Common myeloid progenitor, CD34-positive (primary cell): Measurements from ENCODE around the gene TXNDC12.

Experiments
- CTCF ChIA-PET: fragments of 350-600 bp; sonication (Branson Sonifier 250); formaldehyde crosslinking; loops from one replicate; lab custom pipeline; 2021; ENCODE audit warnings: antibody characterized with exemption; lab: Charles Lee
- POLR2A ChIA-PET: fragments of 350-600 bp; sonication (Branson Sonifier 250); formaldehyde crosslinking; loops from one replicate; lab custom pipeline; 2021; ENCODE audit warnings: antibody characterized with exemption; lab: Charles Lee
- DNase-seq, 3 donors: peaks; one replicate each; pipeline versions ENCODE4 v3.0.0 to v3.0.0-alpha.2; 2013
- H3K27ac ChIP-seq, 2 experiments: 1 replicate in 1 of 2; 2 replicates in 1 of 2; pipeline ENCODE4 v1.7.0; 2013; ENCODE audit warnings: inconsistent platforms in 2 of 2, low read length in 2 of 2, mild to moderate bottlenecking in 2 of 2, low read depth in 1 of 2, moderate library complexity in 1 of 2; ENCODE audit not compliant: severe bottlenecking in 2 of 2, insufficient read depth in 1 of 2, poor library complexity in 1 of 2
- H3K27me3 ChIP-seq, 5 experiments: replicated peaks in 2 of 5; 1 replicate in 3 of 5; 2 replicates in 2 of 5; pipeline versions ENCODE4 v1.6.1 to v1.7.0; 2013; ENCODE audit warnings: low read length in 4 of 5, mild to moderate bottlenecking in 2 of 5, moderate library complexity in 2 of 5, inconsistent platforms in 1 of 5; ENCODE audit not compliant: insufficient read depth in 5 of 5, control insufficient read depth in 4 of 5
- H3K36me3 ChIP-seq, 4 experiments: 1 replicate in 2 of 4; 2 replicates in 2 of 4; pipeline versions ENCODE4 v1.6.1 to v1.7.0; 2013; ENCODE audit warnings: low read length in 3 of 4, control low read depth in 1 of 4, mild to moderate bottlenecking in 1 of 4; ENCODE audit not compliant: control insufficient read depth in 4 of 4, insufficient read depth in 4 of 4
- H3K4me1 ChIP-seq, 4 experiments: 1 replicate in 3 of 4; 2 replicates in 1 of 4; pipeline versions ENCODE4 v1.6.1 to v1.7.1; 2013; ENCODE audit warnings: low read length in 3 of 4, mild to moderate bottlenecking in 3 of 4, control low read depth in 1 of 4, inconsistent platforms in 1 of 4, moderate library complexity in 1 of 4; ENCODE audit not compliant: control insufficient read depth in 4 of 4, insufficient read depth in 4 of 4; ENCODE audit errors: control extremely low read depth in 1 of 4
- H3K4me3 ChIP-seq, 7 experiments: 1 replicate in 4 of 7; 2 replicates in 3 of 7; pipeline versions ENCODE4 v1.5.1 to v1.7.0; 2013; ENCODE audit warnings: mild to moderate bottlenecking in 7 of 7, low read length in 6 of 7, moderate library complexity in 6 of 7, inconsistent platforms in 2 of 7, low read depth in 2 of 7, control low read depth in 1 of 7; ENCODE audit not compliant: insufficient read depth in 4 of 7, control insufficient read depth in 1 of 7; ENCODE audit errors: extremely low read depth in 1 of 7
- H3K9me3 ChIP-seq, 5 experiments: 1 replicate in 4 of 5; 2 replicates in 1 of 5; pipeline versions ENCODE4 v1.6.1 to v1.7.1; 2013; ENCODE audit warnings: low read length in 4 of 5, mild to moderate bottlenecking in 2 of 5, inconsistent platforms in 1 of 5, low read depth in 1 of 5, moderate library complexity in 1 of 5; ENCODE audit not compliant: control insufficient read depth in 4 of 5, insufficient read depth in 2 of 5; ENCODE audit errors: control extremely low read depth in 1 of 5
- WGBS: methylation state at CpG from one replicate; pipeline ENCODE4 v1.1.5; 2013; ENCODE audit not compliant: insufficient coverage; 5-methylcytosine and 5-hydroxymethylcytosine counted together

Gene TXNDC12

DNA sequence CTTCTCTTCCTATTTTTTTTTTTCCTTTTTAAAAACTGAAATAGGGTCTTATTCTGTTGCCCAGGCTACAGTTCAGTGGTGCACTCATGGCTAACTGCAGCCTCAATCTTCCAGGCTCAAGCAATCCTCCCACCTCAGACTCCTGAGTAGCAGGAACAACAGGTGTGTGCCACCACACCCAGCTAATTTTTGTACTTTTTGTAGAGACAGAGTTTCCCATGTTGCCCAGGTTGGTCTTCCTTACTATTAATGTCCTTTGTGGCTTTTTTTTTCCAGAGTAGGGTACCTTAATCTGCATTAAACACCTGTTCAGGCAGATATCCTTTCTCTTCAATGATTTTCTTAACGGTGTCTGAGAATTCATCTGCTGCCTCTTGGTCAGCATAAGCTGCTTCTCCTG is 17.1 kb downstream of the TXNDC12 start:
- Histone ChIP-seq H3K9me3 (no peaks in the 10 kb centered on the region), H3K4me1 (peaks cover 0 to 6% (median 1%) of the 10 kb centered on the region in 4 experiments), H3K36me3 (peaks cover 3 to 26% (median 15%) of the 10 kb centered on the region in 4 experiments), H3K27ac (no peak overlapping the region), H3K27me3 (no peaks in the 10 kb centered on the region), H3K4me3 (no peak overlapping the region)
- ChIA-PET CTCF (no interaction called here), POLR2A (no interaction called here)
- no peak for DNase-seq
- WGBS = no CpG with 5 or more reads among the region's 1 CpG

DNA sequence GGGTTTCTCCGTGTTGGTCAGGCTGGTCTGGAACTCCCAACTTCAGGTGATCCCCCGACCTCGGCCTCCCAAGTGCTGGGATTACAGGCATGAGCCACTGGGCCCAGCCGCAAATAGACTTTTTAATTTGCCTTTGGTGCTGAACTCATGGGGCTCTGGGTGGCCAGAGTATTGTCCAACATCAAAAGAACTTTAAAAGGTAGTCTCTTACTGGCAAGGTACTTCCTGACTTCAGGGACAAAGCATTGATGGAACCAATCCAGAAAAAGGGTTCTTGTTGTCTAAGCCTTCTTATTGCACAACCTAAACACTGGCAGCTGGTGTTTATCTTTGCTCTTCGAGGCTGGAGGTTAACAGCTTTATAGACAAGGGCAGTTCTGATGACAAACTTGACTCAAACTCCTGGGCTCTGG is 17.6 kb downstream of the TXNDC12 start:
- H3K36me3 ChIP-seq = peaks cover 3 to 26% (median 15%) of the 10 kb centered on the region in 4 experiments
- H3K27me3 ChIP-seq = no peaks in the 10 kb centered on the region
- H3K27ac ChIP-seq = no peak overlapping the region
- 92% methylated on average over 4 of the region's 5 CpGs for WGBS
- H3K4me3 ChIP-seq = no peak overlapping the region
- no peaks in the 10 kb centered on the region for H3K9me3 ChIP-seq
- no peak for DNase-seq
- CTCF ChIA-PET = no interaction called here
- POLR2A ChIA-PET = no interaction called here
- H3K4me1 ChIP-seq = peaks cover 0 to 11% (median 6%) of the 10 kb centered on the region in 4 experiments

DNA sequence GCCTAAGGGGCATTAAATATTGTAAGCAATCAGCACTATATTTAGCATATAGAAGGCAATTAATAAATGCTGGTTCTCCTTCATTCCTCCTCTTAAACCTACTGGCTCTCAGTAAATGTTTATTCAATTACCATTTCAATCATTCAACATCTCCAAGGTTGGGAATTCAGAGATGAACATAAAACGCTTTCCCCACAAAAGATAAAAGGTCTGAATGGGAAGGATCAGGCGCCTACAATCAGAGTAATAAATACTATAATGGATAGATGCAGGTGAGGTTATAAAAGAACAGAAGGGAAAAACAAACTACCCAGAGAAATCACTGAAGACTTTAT is 21.0 kb downstream of the TXNDC12 start:
- WGBS = no CpG with 5 or more reads among the region's 2 CpGs
- Histone ChIP-seq H3K27ac (peak overlapping the region; percentile 64 to 92), H3K9me3 (no peaks in the 10 kb centered on the region), H3K36me3 (peaks cover 0 to 13% (median 7%) of the 10 kb centered on the region in 4 experiments), H3K27me3 (no peaks in the 10 kb centered on the region), H3K4me3 (peak overlapping the region in 6 of 7 experiments; percentile 72 to 94 (median 88)), H3K4me1 (peaks cover 0 to 22% (median 13%) of the 10 kb centered on the region in 4 experiments)
- ChIA-PET POLR2A (no interaction called here), CTCF (no interaction called here)
- DNase-seq = no peak

DNA sequence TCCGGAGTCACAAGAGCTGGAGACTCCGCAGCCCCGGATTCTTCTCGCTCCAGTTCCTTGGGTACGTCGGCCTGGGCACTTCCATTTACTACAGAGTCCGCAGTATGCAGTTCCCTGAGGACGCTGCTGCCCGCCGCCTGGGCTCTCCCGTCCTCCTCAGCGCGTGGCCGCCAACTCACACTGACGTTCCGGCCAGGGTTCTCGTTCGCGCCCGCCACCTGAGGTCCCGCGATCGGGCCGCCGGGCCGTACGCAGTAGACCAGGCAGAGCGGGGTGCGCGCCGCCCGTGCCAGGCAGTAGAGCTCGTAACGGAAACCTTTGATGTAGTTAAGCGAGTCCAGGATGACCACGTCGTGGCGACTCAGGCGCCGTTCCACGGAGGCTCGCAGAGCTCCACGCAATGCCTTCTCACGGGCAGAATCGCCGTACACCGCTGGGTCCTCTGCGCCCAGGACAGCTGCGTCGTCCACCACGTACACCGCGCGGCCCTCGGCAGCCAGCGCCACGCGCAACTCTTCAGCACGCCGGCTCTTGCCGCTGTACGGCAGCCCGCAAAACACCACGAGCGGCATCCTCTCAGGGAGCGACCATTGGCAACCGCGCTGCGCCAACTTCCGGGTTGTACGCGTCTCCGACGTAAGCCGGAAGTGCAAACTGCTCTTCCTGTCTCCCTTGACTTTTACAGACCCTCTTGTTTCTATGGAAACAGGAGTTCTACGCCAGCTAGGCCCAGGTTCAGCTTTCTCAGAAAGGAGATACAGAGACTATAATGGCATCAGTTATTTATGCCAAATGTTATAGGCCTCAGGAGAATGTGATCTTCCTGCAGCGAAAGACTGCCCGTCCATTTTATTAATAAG is 21.6 kb downstream of the TXNDC12 start, which contains the start of gene KTI12:
Gene KTI12, minus strand, starts transcription at position 621 of the 860 bp plus-strand sequence. Its CDS starts 49 bp downstream, at position 572.
- POLR2A ChIA-PET = interaction anchor here (0.6 to 0.7 kb wide), 2 partner anchors 22 to 26 kb away, joined by 3 to 4 read pairs; partner anchors contain the start of gene TXNDC12
- H3K27me3 ChIP-seq = no peaks in the 10 kb centered on the region
- peaks cover 0 to 22% (median 13%) of the 10 kb centered on the region in 4 experiments for H3K4me1 ChIP-seq
- H3K9me3 ChIP-seq = no peaks in the 10 kb centered on the region
- peaks cover 0 to 9% (median 6%) of the 10 kb centered on the region in 4 experiments for H3K36me3 ChIP-seq
- CTCF ChIA-PET = no interaction called here
- under 1% methylated on average over 71 of the region's 78 CpGs for WGBS
- DNase-seq = peak; percentile 95 to 97 (median 96)
- H3K4me3 ChIP-seq = peak within 1 kb of the TSS; percentile 72 to 94 (median 86)
- H3K27ac ChIP-seq = peak within 1 kb of the TSS; percentile 64 to 92

DNA sequence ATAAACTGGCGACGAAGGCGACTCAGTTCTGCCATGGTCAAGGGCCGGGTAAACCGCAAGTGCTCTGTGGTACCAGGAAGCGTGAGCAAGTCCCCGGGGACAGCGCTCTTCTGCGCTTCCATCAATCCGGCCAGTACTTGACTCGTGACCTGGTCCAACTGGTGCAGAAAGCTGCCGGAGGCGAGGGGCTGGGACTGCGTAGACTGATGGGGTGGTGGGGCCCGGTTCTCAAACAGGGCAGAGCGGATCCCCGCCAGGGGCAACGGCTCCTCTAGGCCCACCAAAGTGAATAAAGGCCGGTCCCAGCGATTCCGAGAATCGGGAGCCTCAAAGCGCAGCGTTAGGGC is 22.2 kb downstream of the TXNDC12 start:
- DNase-seq = peak in 2 of 3 donors; percentile 3 to 15
- H3K27me3 ChIP-seq = no peaks in the 10 kb centered on the region
- H3K9me3 ChIP-seq = no peaks in the 10 kb centered on the region
- H3K36me3 ChIP-seq = peaks cover 2 to 6% (median 3%) of the 10 kb centered on the region in 4 experiments
- peaks cover 0 to 22% (median 13%) of the 10 kb centered on the region in 4 experiments for H3K4me1 ChIP-seq
- 12% methylated on average over 22 of the region's 24 CpGs for WGBS
- ChIA-PET POLR2A (interaction anchor here (0.6 to 0.7 kb wide), 2 partner anchors 22 to 26 kb away, joined by 3 to 4 read pairs; partner anchors contain the start of gene TXNDC12), CTCF (no interaction called here)
- H3K27ac ChIP-seq = peak overlapping the region; percentile 64 to 92
- peak overlapping the region; percentile 72 to 94 (median 86) for H3K4me3 ChIP-seq

DNA sequence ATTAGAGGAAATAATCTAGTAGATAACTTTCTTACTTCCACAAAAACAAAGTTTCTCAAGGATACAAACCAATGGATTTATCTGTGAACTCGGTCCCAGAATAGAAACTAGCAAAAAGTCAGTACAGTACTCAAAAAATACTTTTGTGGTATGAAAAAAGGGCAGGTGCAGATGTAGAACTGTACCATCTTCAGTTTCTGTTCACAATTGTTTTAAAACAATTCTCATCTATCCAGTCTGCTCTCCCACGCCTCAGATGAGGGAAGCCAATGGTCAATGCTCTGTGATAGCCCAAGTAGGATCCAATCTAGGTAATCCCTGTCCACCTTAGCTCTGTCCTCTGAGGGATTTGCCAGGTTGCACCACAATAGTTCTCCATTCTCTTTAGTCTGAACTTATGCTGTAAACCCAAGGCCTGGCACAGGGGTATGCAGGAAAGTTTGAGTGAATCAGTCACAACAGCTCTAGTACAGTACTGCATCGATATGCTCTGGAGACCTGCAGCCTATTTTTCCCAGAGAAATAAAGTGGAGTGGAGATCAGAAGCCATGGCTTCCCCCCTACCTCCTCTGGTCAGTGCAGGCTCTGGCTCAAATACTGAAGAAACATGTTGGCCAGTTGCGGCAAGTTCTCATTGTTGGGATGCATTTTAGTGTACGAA is 22.7 kb downstream of the TXNDC12 start:
- Histone ChIP-seq H3K36me3 (peaks cover 2 to 5% (median 3%) of the 10 kb centered on the region in 4 experiments), H3K4me1 (peaks cover 0 to 22% (median 13%) of the 10 kb centered on the region in 4 experiments), H3K4me3 (peak overlapping the region; percentile 72 to 94 (median 86)), H3K27me3 (no peaks in the 10 kb centered on the region), H3K27ac (peak overlapping the region in 1 of 2 experiments; percentile 92), H3K9me3 (no peaks in the 10 kb centered on the region)
- POLR2A ChIA-PET = interaction anchor here (0.6 kb wide), 2 partner anchors 26 to 27 kb away, joined by 4 read pairs; no protein-coding TSS in a partner anchor
- 55% methylated on average over 4 of the region's 5 CpGs for WGBS
- CTCF ChIA-PET = no interaction called here
- DNase-seq = peak in 2 of 3 donors; percentile 9 to 12
